ENCODE measurements around the gene SPATS1.
"Not testable (repeated sequence)": the region's sequence is repeated elsewhere in the genome, so short reads cannot be mapped to it uniquely, and the experiment has no call there.

Gene SPATS1

DNA sequence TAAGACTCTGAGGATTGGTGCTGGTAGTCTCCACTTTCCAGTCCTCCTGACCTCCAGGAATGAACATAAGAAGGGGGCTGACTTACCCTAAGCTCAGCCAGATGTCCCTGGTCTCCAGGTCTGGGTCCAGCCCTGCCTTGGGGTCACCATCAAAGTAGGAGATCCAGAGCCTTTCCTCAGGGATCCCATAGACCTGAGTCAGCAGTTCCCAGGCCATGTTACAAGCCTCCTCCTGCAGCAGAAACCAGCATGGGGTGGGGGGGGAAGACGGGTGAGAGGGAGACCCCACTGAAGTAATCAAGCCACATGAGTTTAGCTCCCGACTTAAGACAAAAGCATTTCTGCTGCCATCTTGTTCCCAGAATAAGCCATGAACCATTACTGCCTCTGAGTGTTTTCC, 31.1 kb upstream of the SPATS1 start:
- DNase-seq (ENCODE audit: low spot score) = no peak

DNA sequence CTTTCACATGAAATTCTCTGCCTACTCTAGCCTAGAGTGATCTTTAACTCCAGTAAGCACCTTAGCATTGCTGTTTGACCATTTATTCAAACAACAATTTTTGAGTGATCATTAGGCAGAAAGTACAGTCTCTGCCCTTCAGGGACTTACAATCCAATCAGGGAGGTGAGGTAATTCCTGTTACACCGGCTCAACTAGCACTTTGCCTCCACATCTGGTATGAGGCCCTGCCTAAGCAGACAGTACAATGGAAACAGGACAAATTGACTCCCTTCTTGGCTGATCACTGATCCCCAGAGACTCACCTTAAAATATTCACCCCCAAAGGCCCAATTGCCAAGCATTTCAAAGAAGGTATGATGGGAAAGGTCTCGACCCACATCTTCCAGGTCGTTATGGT, 30.7 kb upstream of the SPATS1 start:
- no peak for DNase-seq (ENCODE audit: low spot score)

DNA sequence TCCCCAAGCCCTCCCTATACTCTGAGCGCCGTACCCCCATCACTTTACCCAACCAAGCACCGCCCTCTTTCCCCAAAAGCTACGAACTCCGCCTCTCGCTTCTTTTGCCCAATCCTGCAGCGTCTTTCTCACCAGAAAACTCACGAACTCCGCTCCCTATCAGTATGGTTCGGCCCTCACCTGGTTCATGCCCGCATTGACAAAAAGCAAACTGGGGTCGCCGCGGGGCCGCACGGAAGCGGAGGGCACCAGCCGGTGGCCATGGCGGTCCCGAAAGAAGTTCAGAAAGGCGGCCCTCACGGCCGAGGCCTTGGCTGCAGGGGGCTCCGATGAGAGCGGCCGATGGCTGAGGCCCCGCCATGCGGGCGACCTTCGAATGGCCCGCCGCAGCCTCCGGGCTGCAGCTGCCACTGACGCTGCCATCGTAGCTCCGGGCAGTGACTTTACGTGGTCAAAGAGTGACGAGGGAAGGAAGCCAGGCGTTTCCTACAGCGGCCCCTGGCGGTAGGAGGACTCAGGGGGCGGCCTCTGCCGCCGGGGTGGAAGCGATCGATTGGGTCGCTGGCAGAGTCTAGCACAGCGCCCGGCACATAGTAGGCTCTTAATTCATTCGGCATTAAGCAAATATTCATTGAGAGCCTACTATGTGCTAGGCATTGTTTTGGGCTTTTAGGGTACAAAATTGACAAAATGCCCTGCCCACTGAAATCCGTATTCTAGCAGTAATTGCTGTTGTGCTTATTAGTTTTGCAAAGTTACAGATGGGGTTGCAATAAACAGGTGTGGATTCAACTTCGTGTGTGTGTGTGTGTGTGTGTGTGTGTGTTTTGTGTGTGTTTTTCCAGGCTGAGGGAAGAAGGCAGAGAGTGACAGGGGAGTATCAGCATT, 29.3 kb upstream of the SPATS1 start, which contains the start of gene AARS2:
AARS2 (minus strand) TSS at position 447 of the 888 bp plus-strand sequence; CDS start at position 423, 24 bp downstream.
- DNase-seq (ENCODE audit: low spot score) = peak; percentile 92

DNA sequence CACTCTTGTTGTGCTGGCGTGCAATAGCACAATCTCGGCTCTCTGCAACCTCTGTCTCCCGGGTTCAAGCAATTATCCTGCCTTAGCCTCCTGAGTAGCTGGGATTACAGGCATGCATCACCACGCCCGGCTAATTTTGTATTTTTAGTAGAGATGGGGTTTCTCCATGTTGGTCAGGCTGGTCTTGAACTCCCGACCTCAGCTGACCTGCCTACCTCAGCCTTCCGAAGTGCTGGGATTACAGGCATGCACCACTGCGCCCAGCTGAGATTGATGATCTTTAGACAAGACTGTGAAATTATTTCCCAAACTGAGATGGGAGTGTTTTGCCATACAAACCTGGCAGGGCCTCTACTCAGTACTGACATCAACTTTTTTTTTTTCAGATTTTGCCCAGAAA, 27.8 kb upstream of the SPATS1 start:
- DNase-seq (ENCODE audit: low spot score) = not testable (repeated sequence)

DNA sequence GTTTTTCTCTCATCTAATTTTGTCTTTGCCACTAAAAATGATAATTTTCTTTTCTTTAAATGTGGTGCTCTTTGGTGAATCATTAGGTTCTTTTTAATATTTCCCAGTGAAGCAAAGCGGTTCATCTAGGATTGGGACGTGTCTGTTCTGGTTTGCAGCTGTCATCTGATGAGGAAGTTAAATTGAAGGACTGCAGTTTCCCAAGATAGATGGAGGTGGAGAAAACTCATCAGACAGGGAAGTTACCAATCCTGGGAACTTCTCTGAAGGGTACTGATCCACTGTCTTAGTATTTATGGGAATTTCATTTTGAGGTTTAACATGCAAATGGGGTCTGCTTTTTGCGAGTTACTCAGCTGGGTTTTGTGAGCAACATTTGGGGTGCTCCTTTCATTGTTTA, 26.9 kb upstream of the SPATS1 start:
- no peak for DNase-seq (ENCODE audit: low spot score)

DNA sequence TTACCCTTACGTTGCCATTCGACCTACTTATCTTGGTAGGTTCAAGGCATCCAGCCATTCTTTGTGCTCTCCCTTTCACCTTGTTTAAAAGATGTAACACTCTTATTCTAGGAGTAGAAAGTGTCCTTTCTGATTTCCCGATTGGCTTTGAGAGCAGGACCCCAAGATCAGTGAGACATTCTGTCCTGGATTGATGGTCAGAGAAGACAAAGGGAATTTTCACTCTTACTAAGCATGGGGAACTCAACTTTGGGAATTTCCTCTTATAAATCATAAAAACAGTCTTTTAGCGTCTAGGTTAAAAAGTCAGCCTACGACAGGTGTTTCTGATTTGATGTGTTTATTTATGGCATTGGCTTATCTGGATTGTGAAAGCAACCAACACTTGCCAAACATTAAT, 26.5 kb upstream of the SPATS1 start:
- DNase-seq (ENCODE audit: low spot score) = no peak

DNA sequence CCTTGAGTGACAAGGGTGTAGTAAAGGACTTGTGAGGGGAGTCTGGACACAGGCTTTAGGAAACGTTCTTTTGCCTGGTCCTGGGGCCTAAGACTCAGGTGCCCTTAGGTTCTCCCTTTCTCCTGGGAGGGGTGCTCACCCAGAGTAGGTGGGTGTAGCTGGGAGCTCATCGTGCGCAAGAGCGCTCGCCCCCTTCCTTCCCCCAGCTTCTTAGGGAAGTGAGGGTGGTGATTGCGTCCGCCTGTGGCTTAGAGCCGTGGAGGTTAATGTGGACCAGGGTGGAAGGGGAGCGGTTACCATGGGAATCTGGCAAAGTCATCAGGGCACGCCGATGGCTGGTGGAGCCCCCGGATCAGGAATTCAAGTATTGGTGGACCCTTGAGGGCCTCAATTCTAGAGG, 26.0 kb upstream of the SPATS1 start:
- DNase-seq (ENCODE audit: low spot score) = no peak

DNA sequence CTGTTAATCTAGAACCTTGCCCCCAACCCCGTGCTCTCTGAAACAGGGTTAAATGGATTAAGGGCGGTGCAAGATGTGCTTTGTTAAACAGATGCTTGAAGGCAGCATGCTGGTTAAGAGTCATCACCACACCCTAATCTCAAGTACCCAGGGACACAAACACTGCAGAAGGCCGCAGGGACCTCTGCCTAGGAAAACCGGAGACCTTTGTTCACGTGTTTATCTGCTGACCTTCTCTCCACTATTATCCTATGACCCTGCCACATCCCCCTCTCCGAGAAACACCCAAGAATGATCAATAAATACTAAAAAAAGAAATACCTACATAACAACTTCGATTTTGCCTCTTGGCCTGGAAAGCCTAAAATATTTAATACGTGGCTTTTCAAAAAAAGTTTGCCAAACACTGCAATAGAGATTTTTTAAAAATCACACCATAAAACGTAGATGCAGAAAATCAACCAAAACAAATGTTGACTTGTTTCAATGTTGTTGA, 25.3 kb upstream of the SPATS1 start:
- DNase-seq (ENCODE audit: low spot score) = not testable (repeated sequence)

DNA sequence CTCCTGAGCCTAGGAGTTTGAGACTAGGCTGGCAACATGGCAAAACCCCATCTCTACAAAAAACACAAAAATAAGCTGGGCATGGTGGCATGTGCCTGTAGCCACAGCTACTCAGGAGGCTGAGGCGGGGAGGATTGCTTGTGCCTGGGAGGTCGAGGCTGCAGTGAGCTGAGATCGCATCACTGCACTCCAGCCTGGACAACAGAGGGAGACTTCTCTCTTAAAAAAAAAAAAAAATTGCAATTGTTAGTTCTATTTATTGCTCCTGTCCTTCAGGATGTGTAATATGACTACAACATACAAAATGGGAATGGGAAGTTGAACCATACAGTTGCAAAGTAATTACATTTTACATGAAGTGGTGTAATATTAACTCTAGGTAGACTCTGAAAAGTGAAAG, 21.2 kb upstream of the SPATS1 start:
- DNase-seq (ENCODE audit: low spot score) = no peak

DNA sequence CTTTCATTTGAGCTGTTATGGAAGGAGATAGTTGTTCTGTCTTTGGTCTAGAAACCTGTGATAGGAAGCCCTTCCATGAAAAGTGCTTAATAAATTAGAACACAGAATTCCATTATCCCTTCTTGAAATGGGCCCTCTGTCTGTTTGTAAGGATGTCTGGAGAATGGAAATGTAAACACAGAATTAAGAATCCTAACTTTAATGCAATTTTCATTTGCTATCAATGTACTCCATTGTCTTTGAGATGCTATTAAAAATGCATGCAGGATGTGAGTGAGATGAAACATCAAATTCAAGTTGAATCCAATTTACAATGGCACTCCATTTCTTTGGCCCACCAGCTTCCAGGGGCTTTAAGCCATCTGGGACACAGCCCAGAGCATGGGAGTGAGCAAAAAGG, 15.4 kb upstream of the SPATS1 start:
- no peak for DNase-seq (ENCODE audit: low spot score)

DNA sequence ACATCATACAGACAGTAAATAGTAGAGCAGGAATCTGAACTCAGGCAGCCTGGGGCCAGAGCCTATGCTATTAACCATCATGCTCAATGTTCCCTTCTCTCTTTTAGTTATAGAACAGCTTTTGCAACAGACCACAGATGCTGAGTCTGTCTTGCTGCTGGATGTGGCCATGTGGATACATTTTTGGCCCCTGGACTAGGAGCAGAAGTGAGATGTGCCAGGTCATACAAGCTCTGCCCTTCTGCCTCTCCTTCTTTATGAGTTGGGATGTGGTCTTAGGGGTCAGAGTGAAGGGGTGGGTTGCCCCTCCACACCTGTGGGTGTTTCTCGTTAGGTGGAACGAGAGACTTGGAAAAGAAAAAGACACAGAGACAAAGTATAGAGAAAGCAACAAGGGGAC, 14.7 kb upstream of the SPATS1 start:
- no peak for DNase-seq (ENCODE audit: low spot score)

DNA sequence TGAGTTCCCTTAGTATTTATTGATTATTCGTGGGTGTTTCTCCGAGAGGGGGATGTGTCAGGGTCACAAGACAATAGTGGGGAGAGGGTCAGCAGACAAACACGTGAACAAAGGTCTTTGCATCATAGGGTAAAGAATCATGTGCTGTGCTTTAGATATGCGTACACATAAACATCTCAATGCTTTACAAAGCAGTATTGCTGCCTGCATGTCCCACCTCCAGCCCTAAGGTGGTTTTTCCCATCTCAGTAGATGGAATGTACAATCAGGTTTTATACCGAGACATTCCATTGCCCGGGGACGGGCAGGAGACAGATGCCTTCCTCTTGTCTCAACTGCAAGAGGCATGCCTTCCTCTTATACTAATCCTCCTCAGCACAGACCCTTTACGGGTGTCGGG, 14.2 kb upstream of the SPATS1 start:
- DNase-seq (ENCODE audit: low spot score) = not testable (repeated sequence)

DNA sequence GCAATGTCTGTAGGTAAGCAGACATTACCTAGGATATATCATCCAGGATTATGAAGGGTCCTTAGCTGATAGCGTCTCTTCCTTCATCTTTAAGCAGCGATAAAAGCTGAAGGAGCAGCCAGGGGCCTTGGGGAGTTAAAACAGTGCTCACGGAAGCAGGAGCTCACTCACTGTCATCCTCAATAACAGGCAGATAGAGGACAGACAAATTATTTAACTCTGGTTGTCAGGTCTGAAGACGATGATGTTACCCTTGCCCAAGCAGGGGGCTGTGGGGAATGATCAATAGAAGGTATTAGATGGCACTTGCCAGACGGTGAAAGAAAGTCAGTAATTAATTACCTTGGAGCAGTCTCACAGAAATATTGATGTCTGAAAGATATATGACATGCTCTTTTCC, 12.6 kb upstream of the SPATS1 start:
- DNase-seq (ENCODE audit: low spot score) = no peak

DNA sequence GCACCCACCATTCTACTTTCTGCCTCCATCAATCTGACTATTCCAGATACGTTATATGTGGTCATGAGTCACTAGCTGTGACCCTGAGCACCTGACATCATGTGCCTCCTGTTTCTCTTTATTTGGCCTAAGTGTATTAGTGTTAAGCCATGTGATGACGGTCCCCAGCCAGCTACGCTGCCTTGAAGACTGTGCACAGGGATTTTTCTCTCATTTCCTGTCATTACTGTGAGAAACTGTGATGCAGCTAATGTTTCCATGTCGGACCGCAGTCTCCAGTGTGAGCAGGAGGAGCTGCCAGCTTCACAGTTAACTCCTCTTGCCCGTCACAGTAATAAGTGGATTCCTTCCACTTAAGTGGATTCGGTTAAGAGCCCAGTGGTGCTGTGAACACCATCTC, 9.9 kb upstream of the SPATS1 start:
- no peak for DNase-seq (ENCODE audit: low spot score)

DNA sequence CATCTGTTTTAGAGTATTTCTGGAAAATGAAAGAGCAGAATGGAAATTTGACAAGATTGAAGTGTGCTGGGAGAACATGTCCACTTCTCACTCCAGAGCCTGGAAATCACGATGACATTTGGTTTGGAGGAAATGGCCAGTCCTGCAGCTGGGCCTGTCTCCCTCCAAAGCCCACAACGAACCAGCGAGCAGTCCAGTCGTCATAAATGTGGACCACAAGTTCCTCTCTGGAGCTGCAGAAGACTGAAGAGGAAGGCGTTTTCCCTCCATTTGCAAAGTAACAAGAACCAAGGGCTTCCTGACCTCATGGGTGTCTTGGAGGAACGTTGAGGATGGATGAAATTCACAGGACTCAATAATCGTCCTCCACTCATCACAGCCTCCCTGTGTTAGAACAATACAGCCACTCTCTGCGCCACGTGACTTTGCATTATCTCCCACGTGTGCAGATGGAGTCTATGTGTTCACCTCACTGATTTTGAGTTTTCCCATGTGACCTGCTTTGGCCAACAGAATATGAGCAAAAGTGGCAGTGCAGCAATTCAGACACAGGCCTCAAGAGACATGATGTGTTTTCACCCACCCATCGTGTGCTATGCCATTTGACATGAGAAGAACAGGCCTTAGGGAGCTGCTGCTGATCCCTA, 9.1 kb upstream of the SPATS1 start:
- no peak for DNase-seq (ENCODE audit: low spot score)

DNA sequence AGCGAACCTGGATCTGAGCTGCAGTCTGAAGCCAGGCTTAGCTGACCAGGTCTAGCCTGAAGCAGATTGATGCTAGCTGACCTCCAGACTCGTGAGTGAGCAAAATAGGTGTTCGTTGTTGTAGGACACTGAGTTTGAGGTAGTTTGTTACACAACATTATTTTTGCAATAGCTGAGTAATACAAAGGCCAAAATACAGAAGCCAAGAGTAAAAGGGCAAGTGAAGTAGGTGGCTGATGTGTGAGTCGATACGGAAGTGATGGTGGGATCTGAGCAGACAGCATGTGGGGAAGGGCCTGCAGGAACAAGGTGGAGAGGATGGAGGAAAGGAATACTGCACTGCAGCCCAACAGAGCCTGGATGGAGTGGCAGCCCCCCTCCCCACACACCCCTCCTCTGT, 8.5 kb upstream of the SPATS1 start:
- no peak for DNase-seq (ENCODE audit: low spot score)

DNA sequence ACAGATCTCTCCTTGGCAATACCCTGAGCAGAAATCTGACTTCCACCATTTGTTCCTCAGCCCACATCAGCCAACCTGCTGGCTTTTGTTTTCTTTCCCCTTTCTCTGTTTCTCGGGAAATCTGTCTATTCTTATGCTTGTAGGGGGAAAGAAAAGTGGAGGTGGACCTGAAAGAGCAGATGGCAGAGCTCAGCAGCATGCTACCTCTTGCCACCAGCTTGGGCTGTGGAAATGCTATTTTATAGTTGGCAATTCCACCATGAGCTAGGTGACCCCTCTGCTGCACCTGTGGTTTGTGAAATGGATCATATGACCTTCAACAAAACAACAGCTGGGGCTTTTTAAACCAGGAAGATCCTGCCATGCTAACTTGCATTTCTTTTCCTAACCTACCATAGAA, 6.8 kb upstream of the SPATS1 start:
- no peak for DNase-seq (ENCODE audit: low spot score)

DNA sequence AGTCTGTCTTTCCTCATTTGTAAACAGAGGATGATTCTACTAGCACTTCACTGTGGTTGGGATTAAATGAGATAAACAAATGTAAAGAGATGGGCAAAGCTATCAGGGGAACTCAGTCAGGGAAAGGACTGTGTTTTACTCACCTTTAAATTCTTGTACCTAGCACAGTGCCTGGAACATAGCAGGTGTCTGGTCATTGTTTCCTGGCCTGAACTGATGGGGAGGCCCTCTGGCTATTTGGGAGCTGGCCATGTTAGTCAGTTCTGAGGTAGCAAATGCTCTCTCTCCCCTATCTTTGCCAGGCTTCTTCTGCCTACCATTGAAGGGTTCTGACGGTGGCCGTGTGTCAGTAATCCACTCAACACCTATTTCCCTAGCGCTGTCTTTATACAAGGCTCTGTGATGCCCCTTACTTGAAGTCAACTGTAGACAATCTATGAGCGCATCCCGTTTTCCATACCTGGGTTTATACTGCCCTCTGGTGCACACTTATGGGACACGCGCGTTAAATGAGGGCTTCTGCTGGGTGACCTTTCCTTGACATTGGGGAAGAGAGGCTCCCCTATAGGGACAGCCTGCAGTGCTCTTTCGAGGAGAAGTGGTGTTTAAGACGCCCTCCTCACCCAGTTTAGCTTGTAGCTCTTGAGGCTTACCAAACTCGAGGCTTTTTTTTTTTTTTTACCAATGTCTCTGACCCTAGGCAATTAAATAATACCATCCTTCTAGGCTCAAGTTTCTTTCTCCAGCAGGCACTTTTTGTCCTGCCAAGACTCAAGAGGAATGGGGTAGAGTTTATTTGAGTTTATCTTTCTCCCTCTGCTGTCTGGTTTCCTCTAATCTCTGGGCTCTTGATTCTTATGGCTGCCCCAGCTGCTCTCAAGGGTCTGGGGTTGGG, 4.0 kb upstream of the SPATS1 start:
- peak; percentile 75 for DNase-seq (ENCODE audit: low spot score)

DNA sequence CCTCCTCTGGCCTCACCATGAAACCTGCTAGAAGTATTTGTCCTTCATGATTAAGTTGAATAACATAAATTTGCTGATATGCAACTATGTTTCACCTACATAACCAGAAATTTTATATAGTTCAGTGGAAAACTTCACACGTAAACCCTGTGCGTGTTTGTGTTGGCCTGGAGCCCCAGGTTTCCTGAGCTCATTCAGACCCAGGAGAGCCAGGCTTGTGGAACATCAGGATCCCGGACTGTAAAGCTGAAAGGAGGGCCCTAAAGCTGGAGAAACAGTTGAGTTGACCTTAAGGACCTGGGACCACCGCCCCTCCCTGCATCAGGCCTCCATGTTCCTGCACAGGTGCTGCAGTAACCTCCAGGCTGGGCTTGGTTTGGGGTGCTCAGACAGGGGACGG, 3.1 kb upstream of the SPATS1 start:
- DNase-seq (ENCODE audit: low spot score) = no peak

DNA sequence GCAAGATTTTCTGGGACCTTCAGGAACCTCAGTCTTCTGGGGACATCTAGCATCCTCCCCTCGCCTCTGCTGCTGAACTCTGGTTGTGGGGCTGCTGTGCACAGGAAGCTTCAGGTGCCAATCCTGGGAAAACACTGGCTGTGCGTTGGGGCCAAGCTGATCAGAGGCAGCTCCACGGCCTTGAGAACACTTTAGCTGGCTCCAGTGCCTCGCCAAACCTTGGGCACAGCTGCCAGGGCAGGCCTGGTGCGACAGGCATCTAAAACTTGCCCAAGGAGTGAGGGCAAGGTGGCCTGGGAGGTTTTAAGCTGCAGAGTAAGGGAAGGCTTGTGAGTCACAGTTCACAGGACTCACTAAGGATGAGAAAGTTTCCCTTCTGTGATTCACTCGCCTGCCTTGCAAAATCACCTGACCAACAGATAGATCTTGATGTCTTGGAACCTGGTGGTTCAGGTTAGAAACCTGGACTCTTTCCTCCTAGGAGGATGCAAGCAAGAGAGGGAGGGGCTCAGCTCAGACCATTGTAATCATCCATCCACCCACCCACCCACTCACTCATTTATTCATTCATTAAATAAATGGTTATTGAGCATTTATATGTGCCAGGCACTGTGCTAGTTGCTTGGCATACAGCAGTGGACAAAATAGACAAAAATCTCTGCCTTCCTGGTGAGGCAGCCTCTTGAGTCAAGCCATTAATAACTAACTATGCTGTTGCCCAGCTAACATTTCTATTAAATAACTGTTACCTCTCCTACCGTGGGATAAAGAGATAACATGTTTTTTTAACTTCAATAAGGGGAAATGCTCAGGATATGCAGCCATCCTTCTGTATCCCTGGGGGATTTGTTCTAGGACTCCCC, 2.5 kb upstream of the SPATS1 start:
- no peak for DNase-seq (ENCODE audit: low spot score)

All from left forelimb (tissue), 1 donor.